NCI-H146 treated with DMSO at 0.1 percent for 48 hours (cell line): ENCODE measurements around the gene PIWIL1.

Source experiments
- DNase-seq: peaks from one replicate; lab custom pipeline; 2025; ENCODE audit not compliant: unreplicated experiment; lab: John Stamatoyannopoulos, UW

The PIWIL1 gene

DNA sequence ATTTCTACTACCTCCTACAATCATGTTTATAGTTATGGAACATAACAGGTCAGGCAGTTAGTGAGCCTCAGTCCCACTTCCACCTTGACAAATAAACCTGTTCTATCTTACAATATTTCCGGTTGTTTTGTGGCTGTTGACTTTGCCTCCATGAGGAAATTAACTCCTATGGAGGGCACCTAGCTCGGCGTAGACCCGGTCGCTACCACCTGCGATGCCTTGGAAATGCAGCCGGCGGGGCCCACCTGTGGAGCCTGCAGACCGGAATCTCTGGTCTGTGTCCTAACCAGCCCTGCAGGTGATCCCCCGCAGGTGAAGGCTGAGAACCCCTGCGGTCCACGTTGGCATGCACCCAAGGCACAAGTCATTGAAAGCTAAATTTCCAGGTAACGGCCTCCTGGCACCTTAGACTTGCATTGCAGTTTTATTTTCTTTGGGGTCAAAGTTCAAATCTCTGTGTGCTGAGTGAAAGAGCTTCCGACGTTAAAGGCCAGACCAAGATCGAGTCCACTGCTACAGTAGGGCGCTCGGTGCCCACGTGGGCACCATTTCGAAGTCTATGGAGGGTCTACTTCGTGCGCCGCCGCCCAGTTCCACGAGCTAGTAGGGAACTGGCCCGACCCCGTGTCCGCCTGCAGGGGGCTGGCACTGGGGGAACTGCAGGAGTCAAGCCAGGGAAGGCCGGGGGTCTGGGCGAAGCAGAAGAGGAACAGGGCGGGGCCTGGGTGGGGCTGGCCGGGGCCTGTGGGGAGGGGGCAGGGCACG is 782 bp upstream of the PIWIL1 start:
- DNase-seq = peak; percentile 73

- no peak for DNase-seq
Measured at GRCh38 chr12:130338794-130339601, 1.3 kb downstream of the PIWIL1 start.

- no peak for DNase-seq
Measured at GRCh38 chr12:130339951-130340350, 2.3 kb downstream of the PIWIL1 start.

GRCh38 chr12:130342442-130342841 is 4.8 kb downstream of the PIWIL1 start:
- DNase-seq = no peak

- DNase-seq = no peak
Measured at GRCh38 chr12:130342842-130343241, 5.2 kb downstream of the PIWIL1 start.

DNA sequence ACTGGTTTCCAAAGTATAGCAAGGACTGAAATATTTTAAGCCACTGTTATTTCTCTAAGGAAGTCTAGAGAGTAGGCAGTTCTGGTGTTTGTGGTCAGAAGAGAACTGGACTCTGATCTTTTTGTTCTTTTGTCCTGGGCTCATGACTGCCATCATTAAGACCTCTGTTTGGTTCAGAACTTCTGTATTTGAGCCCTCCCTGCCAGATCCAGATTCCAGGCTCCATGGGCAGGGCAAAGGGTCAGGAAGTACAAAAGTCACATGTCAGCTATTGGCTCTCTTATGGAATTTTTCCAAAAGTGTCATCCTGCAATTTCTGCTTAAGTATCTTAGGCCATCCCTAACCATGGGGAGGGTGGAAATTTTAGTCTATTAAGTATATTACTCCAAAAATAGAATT is 6.8 kb downstream of the PIWIL1 start:
- DNase-seq = no peak

DNA sequence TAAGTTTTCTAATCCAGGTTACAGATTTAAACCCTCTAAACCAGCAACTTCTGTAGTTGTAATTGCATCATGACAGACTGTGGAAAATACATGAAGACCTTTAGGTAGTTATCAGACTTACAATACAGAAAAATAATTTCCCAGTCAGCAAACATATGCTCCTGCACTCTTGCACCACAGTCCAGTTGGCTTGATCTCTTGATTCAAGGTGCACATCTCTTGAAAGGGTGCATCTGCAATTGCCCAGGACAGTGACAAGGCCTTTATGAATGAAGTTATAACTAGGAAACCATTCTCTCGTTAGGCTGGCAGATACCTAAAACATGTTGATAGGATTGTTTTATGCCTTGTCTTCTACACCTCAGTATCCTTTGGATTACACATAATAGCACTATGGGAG is 7.6 kb downstream of the PIWIL1 start:
- DNase-seq = no peak

- no peak for DNase-seq
Measured at GRCh38 chr12:130347588-130347987, 9.9 kb downstream of the PIWIL1 start.

DNA sequence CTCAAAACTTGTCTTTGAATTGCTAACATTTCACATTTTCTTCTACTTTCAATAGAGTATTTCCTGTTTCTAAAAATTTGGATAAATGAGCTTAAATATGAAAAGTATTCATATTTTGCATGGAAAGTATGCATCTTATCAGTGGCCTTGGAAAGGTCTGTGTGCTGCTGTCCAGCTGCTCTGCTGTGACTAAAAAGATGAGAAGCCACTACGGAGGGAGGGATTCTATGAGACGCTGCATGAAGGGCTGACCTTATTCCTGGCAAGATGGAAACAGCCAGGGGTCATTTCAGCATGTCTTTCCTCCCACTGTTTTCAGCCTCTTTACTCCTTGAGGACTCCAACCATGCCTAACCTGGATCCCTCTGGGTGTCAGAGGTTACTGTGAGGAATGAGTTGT is 13.0 kb downstream of the PIWIL1 start:
- no peak for DNase-seq

DNA sequence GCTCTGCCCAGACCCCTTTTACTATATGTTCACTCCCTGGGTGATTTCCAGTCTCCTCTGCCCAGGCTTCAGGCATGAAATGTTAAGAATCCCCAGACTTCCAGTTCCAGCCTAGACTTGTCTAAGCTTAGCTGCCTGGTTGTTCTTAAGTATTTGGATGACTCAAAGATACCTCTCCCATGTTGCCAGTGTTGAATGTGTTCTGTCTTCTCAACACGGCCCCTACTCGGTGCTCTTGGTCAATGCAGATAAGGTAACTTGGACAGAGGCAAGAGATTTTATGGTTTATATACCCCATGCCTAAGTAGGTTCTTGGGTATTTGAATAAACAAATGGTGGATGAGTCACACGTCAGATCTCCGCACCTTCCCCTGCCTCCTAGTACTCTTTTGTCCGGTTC is 13.6 kb downstream of the PIWIL1 start:
- no peak for DNase-seq

- DNase-seq = no peak
Measured at GRCh38 chr12:130353081-130353480, 15.4 kb downstream of the PIWIL1 start.

GRCh38 chr12:130354407-130354806 is 16.7 kb downstream of the PIWIL1 start:
- no peak for DNase-seq

DNA sequence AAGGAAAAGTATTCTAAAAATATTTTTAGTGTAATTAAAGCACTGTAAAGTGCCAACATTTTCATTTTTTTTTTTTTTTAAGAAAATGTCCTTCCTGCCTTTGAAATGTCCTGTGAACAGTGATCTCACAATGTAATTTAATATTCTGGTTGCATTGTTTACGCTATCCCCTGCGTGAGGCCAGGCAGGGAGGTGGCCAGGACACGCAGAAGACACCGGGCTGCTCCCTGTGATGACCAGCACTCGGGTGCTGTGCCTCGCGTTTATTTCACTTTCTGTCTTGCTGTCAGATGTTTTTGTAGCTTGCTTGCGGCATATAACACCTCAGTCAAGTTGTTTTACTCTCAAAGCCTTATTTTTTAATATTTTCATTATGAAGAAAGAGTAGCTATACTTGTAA is 18.5 kb downstream of the PIWIL1 start:
- DNase-seq = no peak

GRCh38 chr12:130357241-130357640 is 19.6 kb downstream of the PIWIL1 start:
- no peak for DNase-seq

GRCh38 chr12:130357729-130358330 is 20.1 kb downstream of the PIWIL1 start:
- no peak for DNase-seq

DNA sequence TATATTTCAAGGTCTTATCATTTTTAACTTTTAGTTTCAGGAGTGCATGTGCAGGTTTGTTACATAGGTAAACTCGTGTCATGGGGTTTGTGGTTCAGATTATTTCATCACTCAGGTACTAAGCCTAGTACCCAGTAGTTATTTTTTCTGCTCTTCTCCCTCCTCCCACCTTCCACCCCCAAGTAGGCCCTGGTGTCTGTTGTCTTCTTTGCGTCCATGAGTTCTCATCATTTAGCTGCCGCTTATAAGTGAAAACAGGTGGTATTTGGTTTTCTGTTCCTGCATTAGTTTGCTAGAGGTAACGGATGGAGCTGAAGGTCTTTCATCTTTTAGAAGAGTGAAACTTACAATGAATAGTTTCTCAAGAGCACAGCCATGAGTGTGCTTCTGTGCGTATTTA is 24.4 kb downstream of the PIWIL1 start:
- no peak for DNase-seq

DNA sequence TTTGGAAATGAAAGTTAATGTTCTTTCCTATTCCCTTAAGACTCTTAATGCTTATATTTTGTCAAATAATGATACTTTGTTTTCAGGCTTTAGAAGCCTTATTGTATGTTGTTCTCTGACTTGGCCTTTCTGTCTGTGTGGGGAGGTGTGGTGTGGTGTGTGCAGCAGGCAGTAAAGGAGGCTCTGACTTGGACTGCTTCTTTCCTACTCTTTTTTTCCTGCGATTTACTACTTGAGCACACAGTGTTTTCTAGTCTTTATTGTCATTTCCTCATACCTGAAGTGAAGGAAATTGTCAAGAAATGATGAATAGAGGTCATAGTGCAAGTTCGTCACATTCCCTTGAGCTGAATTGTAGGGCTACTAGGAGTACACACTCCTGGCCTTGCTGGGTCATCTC is 26.9 kb downstream of the PIWIL1 start:
- DNase-seq = no peak

DNA sequence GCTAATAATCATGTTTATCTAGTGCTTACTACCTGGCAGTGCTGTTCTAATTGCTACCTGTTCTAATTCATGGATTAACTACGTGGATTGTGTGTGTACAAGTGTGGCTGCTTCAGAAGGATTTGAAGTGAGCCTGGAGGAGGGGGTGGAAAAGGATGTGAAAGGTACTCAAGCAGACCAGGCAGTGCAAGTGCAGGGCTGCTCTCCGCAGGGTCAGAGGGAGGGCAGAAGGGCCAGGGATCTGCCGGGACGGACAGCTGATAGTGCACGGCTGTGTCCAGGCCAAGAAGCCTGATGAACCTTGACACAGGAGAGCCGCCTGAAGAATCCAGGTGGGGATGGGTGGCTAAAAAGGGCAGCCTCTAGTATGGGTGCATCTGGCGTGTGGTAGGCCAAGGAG is 28.5 kb downstream of the PIWIL1 start:
- no peak for DNase-seq

GRCh38 chr12:130367003-130367402 is 29.3 kb downstream of the PIWIL1 start:
- DNase-seq = no peak

GRCh38 chr12:130367523-130367922 is 29.8 kb downstream of the PIWIL1 start:
- DNase-seq = no peak

DNA sequence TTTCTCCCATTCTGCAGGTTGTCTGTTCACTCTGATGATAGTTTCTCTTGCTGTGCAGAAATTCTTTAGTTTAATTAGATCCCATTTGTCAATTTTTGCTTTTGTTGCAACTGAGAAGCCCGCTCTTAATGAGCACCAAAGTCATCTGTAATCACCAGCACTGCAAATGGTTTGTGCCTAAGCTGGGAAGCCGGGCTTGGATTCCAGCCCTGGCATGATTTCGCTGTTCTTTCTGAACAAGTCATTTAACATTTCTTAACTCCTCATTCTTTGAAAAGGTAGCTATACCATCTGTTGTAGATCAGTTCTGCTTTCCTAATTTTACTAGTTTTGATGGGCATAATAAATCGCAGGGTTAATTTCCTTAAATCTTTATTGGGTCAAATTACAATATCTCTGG is 32.1 kb downstream of the PIWIL1 start:
- no peak for DNase-seq

GRCh38 chr12:130371296-130371695 is 33.6 kb downstream of the PIWIL1 start:
- DNase-seq = no peak
